Caco-2 (cell line): ENCODE results near the gene GRIA4. TPM values are rescaled to one million over a fixed set of nuclear protein-coding genes. Genes with fewer than 3 reads are reported as not detected.

Experiments used
- BruUV-seq: library from RNA; stranded (reverse); fragments of 400-500 nt; replicated peaks from 2 replicates; lab custom pipeline; 2021; lab: Mats Ljungman, UMichigan
- CTCF ChIA-PET: fragments of 300-600 bp; sonication (Branson Sonifier 250); formaldehyde crosslinking; loops from one replicate; lab custom pipeline; 2022; ENCODE audit warnings: antibody characterized with exemption; lab: Charles Lee
- POLR2A ChIA-PET: fragments of 300-600 bp; sonication (Branson Sonifier 250); formaldehyde crosslinking; loops from one replicate; lab custom pipeline; 2022; ENCODE audit warnings: antibody characterized with exemption; lab: Charles Lee
- DNase-seq, 2 experiments: peaks; one replicate each; pipeline versions ENCODE4 v3.0.0 to v3.0.0-alpha.2; 2020 to 2022
- H3K27me3 ChIP-seq: replicated peaks from 2 replicates; pipeline ENCODE4 v1.6.0; 2011; ENCODE audit warnings: low read length; ENCODE audit not compliant: control insufficient read depth, insufficient read depth
- H3K36me3 ChIP-seq: 2 replicates; pipeline ENCODE4 v1.5.1; 2011; ENCODE audit warnings: low read length; ENCODE audit not compliant: control insufficient read depth, insufficient read depth
- H3K4me1 ChIP-seq: fragments of 250-450 bp; sonication (Bioruptor Pico); 2 replicates; pipeline ENCODE4 v1.5.1; 2020; ENCODE audit warnings: mild to moderate bottlenecking
- H3K4me3 ChIP-seq: 2 replicates; pipeline ENCODE4 v1.5.1; 2011; ENCODE audit warnings: low read depth, mild to moderate bottlenecking, control low read depth, low read length
- H3K9me3 ChIP-seq: fragments of 250-450 bp; sonication (Bioruptor Pico); 2 replicates; pipeline ENCODE4 v1.5.1; 2020; ENCODE audit warnings: mild to moderate bottlenecking, moderate library complexity
- H3K27ac Mint-ChIP-seq: one replicate; pipeline ENCODE4 v1.8.0; 2022; ENCODE audit warnings: mixed read lengths; ENCODE audit not compliant: unreplicated experiment
- H3K27me3 Mint-ChIP-seq: one replicate; pipeline ENCODE4 v1.8.0; 2022; ENCODE audit warnings: mixed read lengths; ENCODE audit not compliant: insufficient read depth, unreplicated experiment
- H3K36me3 Mint-ChIP-seq: one replicate; pipeline ENCODE4 v1.8.0; 2022; ENCODE audit warnings: mild to moderate bottlenecking, mixed read lengths; ENCODE audit not compliant: insufficient read depth, unreplicated experiment
- H3K4me1 Mint-ChIP-seq: one replicate; pipeline ENCODE4 v1.8.0; 2022; ENCODE audit warnings: low read depth, mixed read lengths; ENCODE audit not compliant: unreplicated experiment
- H3K4me3 Mint-ChIP-seq: one replicate; pipeline ENCODE4 v1.8.0; 2022; ENCODE audit warnings: mild to moderate bottlenecking, moderate library complexity, mixed read lengths; ENCODE audit not compliant: unreplicated experiment
- H3K9me3 Mint-ChIP-seq: one replicate; pipeline ENCODE4 v1.8.0; 2022; ENCODE audit warnings: mixed read lengths; ENCODE audit not compliant: unreplicated experiment
- CTCF ChIP-seq, 2 experiments: fragments of 200-600 bp in 1 of 2; IDR thresholded peaks; 1 replicate in 1 of 2; 2 replicates in 1 of 2; pipeline versions ENCODE4 v1.5.1 to v1.8.0; 2011 to 2022; ENCODE audit warnings: antibody characterized with exemption in 1 of 2, control low read depth in 1 of 2, inconsistent platforms in 1 of 2, low read depth in 1 of 2, low read length in 1 of 2, mild to moderate bottlenecking in 1 of 2, moderate library complexity in 1 of 2; ENCODE audit not compliant: insufficient read depth in 1 of 2, severe bottlenecking in 1 of 2, unreplicated experiment in 1 of 2
- intact Hi-C: fragments of 100-400 bp; cut with micrococcal nuclease; formaldehyde crosslinking; loops from one replicate; pipeline ENCODE4 v1.10.0; 2022; ENCODE audit not compliant: unreplicated experiment
- total RNA-seq: library from RNA; stranded (reverse); gene quantifications from 2 replicates; pipeline ENCODE4 v1.2.3, GENCODE V29; 2022

Gene GRIA4
- total RNA-seq, 1 experiment from 2014 or later: not detected

GRCh38 chr11:105834461-105834860 lies 224.6 kb downstream of the GRIA4 start:
- no TSS peak for BruUV-seq

GRCh38 chr11:105838668-105839384 lies 229.0 kb downstream of the GRIA4 start:
- intact Hi-C loops: no loop called here
- no peaks in the 10 kb centered on the region for H3K27me3 ChIP-seq
- Mint-ChIP-seq H3K27ac (no peak overlapping the region), H3K4me3 (no peak overlapping the region), H3K9me3 (no peaks in the 10 kb centered on the region), H3K4me1 (no peaks in the 10 kb centered on the region), H3K36me3 (no peaks in the 10 kb centered on the region), H3K27me3 (peaks cover 6% of the 10 kb centered on the region)
- no peak overlapping the region for H3K4me3 ChIP-seq
- no peak for DNase-seq
- no peaks in the 10 kb centered on the region; the same call in 1 of the 2 replicates for H3K9me3 ChIP-seq
- CTCF ChIA-PET: no interaction called here
- H3K4me1 ChIP-seq: no peaks in the 10 kb centered on the region
- POLR2A ChIA-PET: no interaction called here
- no peak for TF ChIP-seq CTCF (IDR thresholded peaks at IDR 0.05; ENCODE audit: insufficient read depth in 1 of 2, low read depth in 1 of 2, low read length in 1 of 2, severe bottlenecking in 1 of 2, unreplicated experiment in 1 of 2)
- H3K36me3 ChIP-seq: no peaks in the 10 kb centered on the region
- no TSS peak for BruUV-seq

More at GRCh38 chr11:105834461-105834860, 224.6 kb downstream of the GRIA4 start:
- no peaks in the 10 kb centered on the region for H3K4me1 Mint-ChIP-seq
- Histone ChIP-seq H3K27me3 (no peaks in the 10 kb centered on the region), H3K9me3 (no peaks in the 10 kb centered on the region; the same call in 1 of the 2 replicates), H3K4me3 (no peak overlapping the region), H3K4me1 (no peaks in the 10 kb centered on the region), H3K36me3 (no peaks in the 10 kb centered on the region)
- no peaks in the 10 kb centered on the region for H3K36me3 Mint-ChIP-seq
- no peaks in the 10 kb centered on the region for H3K9me3 Mint-ChIP-seq
- no peak overlapping the region for H3K4me3 Mint-ChIP-seq
- peaks cover 5% of the 10 kb centered on the region for H3K27me3 Mint-ChIP-seq
- POLR2A ChIA-PET: no interaction called here
- no peak for DNase-seq
- H3K27ac Mint-ChIP-seq: no peak overlapping the region
- intact Hi-C loops: no loop called here
- CTCF ChIA-PET: no interaction called here
- TF ChIP-seq CTCF (IDR thresholded peaks at IDR 0.05; ENCODE audit: insufficient read depth in 1 of 2, low read depth in 1 of 2, low read length in 1 of 2, severe bottlenecking in 1 of 2, unreplicated experiment in 1 of 2): no peak

- Mint-ChIP-seq H3K4me3 (no peak overlapping the region), H3K9me3 (no peaks in the 10 kb centered on the region), H3K4me1 (no peaks in the 10 kb centered on the region), H3K27ac (no peak overlapping the region), H3K36me3 (no peaks in the 10 kb centered on the region), H3K27me3 (peaks cover 6% of the 10 kb centered on the region)
- no peak overlapping the region for H3K4me3 ChIP-seq
- no peaks in the 10 kb centered on the region for H3K27me3 ChIP-seq
- no peaks in the 10 kb centered on the region for H3K36me3 ChIP-seq
- H3K9me3 ChIP-seq: no peaks in the 10 kb centered on the region; the same call in 1 of the 2 replicates
- H3K4me1 ChIP-seq: no peaks in the 10 kb centered on the region; the same call in 1 of the 2 replicates
- ChIA-PET POLR2A (no interaction called here), CTCF (no interaction called here)
- BruUV-seq: no TSS peak
- TF ChIP-seq CTCF (IDR thresholded peaks at IDR 0.05; ENCODE audit: insufficient read depth in 1 of 2, low read depth in 1 of 2, low read length in 1 of 2, severe bottlenecking in 1 of 2, unreplicated experiment in 1 of 2): no peak
- no peak for DNase-seq
- intact Hi-C loops: no loop called here
Measured at GRCh38 chr11:105840391-105840790, 230.5 kb downstream of the GRIA4 start.
